MM.1S (cell line): Measurements from ENCODE around the gene NEK6.

Experiments
- CTCF ChIP-seq: fragments of 300-600 bp; sonication (generic); IDR thresholded peaks from 2 replicates; pipeline ENCODE4 v1.5.1; 2016; ENCODE audit warnings: antibody characterized with exemption, low read length, mixed read lengths
- EZH2phosphoT487 ChIP-seq: fragments of 300-600 bp; sonication (generic); IDR thresholded peaks from 2 replicates; pipeline ENCODE4 v1.6.1; 2018; ENCODE audit warnings: antibody characterized with exemption, low read length

- TF ChIP-seq EZH2phosphoT487: no peak
- no peak; the same call in 1 of the 2 replicates for TF ChIP-seq CTCF
Measured at GRCh38 chr9:124286292-124286931, 28.7 kb downstream of the NEK6 start.
